Aorta (tissue), 5 donors: Measurements from ENCODE around the gene KLF11. TPM values are rescaled to one million over a fixed set of nuclear protein-coding genes. Genes with fewer than 3 reads are reported as not detected.
"Not testable (repeated sequence)": the region's sequence is repeated elsewhere in the genome, so short reads cannot be mapped to it uniquely, and the experiment has no call there.

ENCODE experiments used
- ATAC-seq: fragments of 200-7000 bp; cut with Tn5 transposase; one replicate; pipeline ENCODE4 v1.9.1; 2022; ENCODE audit warnings: moderate library complexity; ENCODE audit not compliant: low FRiP score
- DNase-seq, 2 donors: peaks; one replicate each; pipeline ENCODE4 v3.0.0-alpha.2; 2020
- H3K27ac ChIP-seq, 2 donors: one replicate each; pipeline ENCODE4 v1.5.1; 2013; ENCODE audit warnings: low read length in 2 of 2, mild to moderate bottlenecking in 2 of 2, moderate library complexity in 2 of 2, control low read depth in 1 of 2, inconsistent platforms in 1 of 2, low read depth in 1 of 2
- H3K27me3 ChIP-seq, 2 donors: one replicate each; pipeline ENCODE4 v1.6.1; 2013; ENCODE audit warnings: control low read depth in 1 of 2, low read length in 1 of 2, mild to moderate bottlenecking in 1 of 2, moderate library complexity in 1 of 2; ENCODE audit not compliant: insufficient read depth in 2 of 2, control insufficient read depth in 1 of 2
- H3K36me3 ChIP-seq, 2 donors: one replicate each; pipeline ENCODE4 v1.6.1; 2013; ENCODE audit warnings: control low read depth in 1 of 2, low read length in 1 of 2, mild to moderate bottlenecking in 1 of 2; ENCODE audit not compliant: insufficient read depth in 2 of 2, control insufficient read depth in 1 of 2
- H3K4me1 ChIP-seq, 2 donors: one replicate each; pipeline ENCODE4 v1.6.1; 2013; ENCODE audit warnings: low read length in 2 of 2, control low read depth in 1 of 2, mild to moderate bottlenecking in 1 of 2, moderate library complexity in 1 of 2; ENCODE audit not compliant: insufficient read depth in 2 of 2, control insufficient read depth in 1 of 2
- H3K4me3 ChIP-seq, 2 donors: one replicate each; pipeline ENCODE4 v1.5.1; 2013; ENCODE audit warnings: low read length in 2 of 2, control low read depth in 1 of 2, mild to moderate bottlenecking in 1 of 2
- H3K9me3 ChIP-seq: one replicate; pipeline ENCODE4 v1.6.1; 2013; ENCODE audit warnings: mild to moderate bottlenecking, low read length; ENCODE audit not compliant: control insufficient read depth
- WGBS, 2 donors: extraction: QIAGEN DNeasy Blood & Tissue Kit; methylation state at CpG; one replicate each; pipeline ENCODE4 v1.1.7; 2013; 5-methylcytosine and 5-hydroxymethylcytosine counted together
- intact Hi-C, 2 donors: fragments of 100-400 bp; cut with DNase I; formaldehyde crosslinking; loops; one replicate each; pipeline versions ENCODE4 v1.14.2 to v1.15.0; 2022
- polyA plus RNA-seq, 2 donors: library from polyadenylated mRNA; stranded (reverse); fragments of 200-250 nt; gene quantifications; one replicate each; pipeline ENCODE4 v1.2.3, GENCODE V29; 2013
- total RNA-seq, 2 donors: library from RNA; stranded (reverse); fragmentation: NEBNext Ultra II Directional; extraction: Animal tissue kit (Norgen Biotek cat#: 25700); gene quantifications; one replicate each; pipeline ENCODE4 v1.2.1, GENCODE V29; 2021
- donor health status: healthy with polysubstance abuse.
- donor health status: Bipolar disorder and iron deficiency.
- donor health status: DM: no; HTN: no; CAD: no.
- donor health status: DM: no; HTN: no; CAD: no.
- donor health status: DM: yes; HTN: yes; CAD: no.

KLF11 gene
- total and polyA plus RNA-seq, 4 donors: 7.8 to 33.6 (median 20.4) TPM

GRCh38 chr2:10085668-10086059 lies 42.3 kb downstream of the KLF11 start:
- no peaks in the 10 kb centered on the region for H3K4me1 ChIP-seq
- DNase-seq: no peak
- intact Hi-C loops: no loop called here
- 97 to 98% methylated on average over 11 of the region's 11 CpGs for WGBS, 2 donors
- H3K27ac ChIP-seq: no peak overlapping the region
- no peaks in the 10 kb centered on the region for H3K36me3 ChIP-seq
- no peaks in the 10 kb centered on the region for H3K27me3 ChIP-seq
- ATAC-seq: no peak
- H3K9me3 ChIP-seq: no peaks in the 10 kb centered on the region
- no peak overlapping the region for H3K4me3 ChIP-seq

GRCh38 chr2:10086950-10087349 lies 43.6 kb downstream of the KLF11 start:
- Histone ChIP-seq H3K27me3 (no peaks in the 10 kb centered on the region), H3K4me1 (no peaks in the 10 kb centered on the region), H3K27ac (no peak overlapping the region), H3K9me3 (no peaks in the 10 kb centered on the region), H3K4me3 (no peak overlapping the region), H3K36me3 (no peaks in the 10 kb centered on the region)
- DNase-seq: no peak
- intact Hi-C loops: no loop called here
- no peak for ATAC-seq
- WGBS, 2 donors: 53% methylated on average over 4 of the region's 4 CpGs

- Histone ChIP-seq H3K4me3 (no peak overlapping the region), H3K36me3 (no peaks in the 10 kb centered on the region), H3K27me3 (no peaks in the 10 kb centered on the region), H3K4me1 (no peaks in the 10 kb centered on the region), H3K9me3 (no peaks in the 10 kb centered on the region), H3K27ac (no peak overlapping the region)
- 65% methylated on average over 8 of the region's 8 CpGs for WGBS, 2 donors
- intact Hi-C loops: no loop called here
- DNase-seq (no peak), ATAC-seq (no peak)
Observed at GRCh38 chr2:10087360-10087759, 44.0 kb downstream of the KLF11 start.

GRCh38 chr2:10089565-10090190 lies 46.3 kb downstream of the KLF11 start:
- H3K27me3 ChIP-seq: no peaks in the 10 kb centered on the region
- no peaks in the 10 kb centered on the region for H3K36me3 ChIP-seq
- H3K27ac ChIP-seq: no peak overlapping the region
- 52 to 71% methylated on average over 5 of the region's 5 CpGs for WGBS, 2 donors
- no peak overlapping the region for H3K4me3 ChIP-seq
- no peaks in the 10 kb centered on the region for H3K9me3 ChIP-seq
- no peaks in the 10 kb centered on the region for H3K4me1 ChIP-seq
- intact Hi-C loops: no loop called here
- no peak for DNase-seq
- no peak for ATAC-seq

- no peaks in the 10 kb centered on the region for H3K9me3 ChIP-seq
- intact Hi-C loops: no loop called here
- no peaks in the 10 kb centered on the region for H3K4me1 ChIP-seq
- DNase-seq (peak in 1 of 2 donors; percentile 80), ATAC-seq (peak; percentile 65)
- WGBS, 2 donors: 20 to 26% methylated on average over 42 to 52 of the region's 52 CpGs
- H3K27me3 ChIP-seq: no peaks in the 10 kb centered on the region
- no peaks in the 10 kb centered on the region for H3K36me3 ChIP-seq
- no peak overlapping the region for H3K4me3 ChIP-seq
- no peak overlapping the region for H3K27ac ChIP-seq
Observed at GRCh38 chr2:10091182-10091888, 48.0 kb downstream of the KLF11 start.

GRCh38 chr2:10091889-10092244 lies 48.5 kb downstream of the KLF11 start:
- intact Hi-C loops, H3K36me3 ChIP-seq, H3K9me3 ChIP-seq, H3K27ac ChIP-seq, H3K4me1 ChIP-seq, DNase-seq, H3K4me3 ChIP-seq, H3K27me3 ChIP-seq, ATAC-seq: not testable (repeated sequence)
- 97 to 98% methylated on average over 2 of the region's 2 CpGs for WGBS, 2 donors

GRCh38 chr2:10094271-10094814 lies 51.0 kb downstream of the KLF11 start:
- intact Hi-C loops: no loop called here
- 91 to 93% methylated on average over 13 of the region's 13 CpGs for WGBS, 2 donors

GRCh38 chr2:10095175-10095574 lies 51.8 kb downstream of the KLF11 start:
- no peaks in the 10 kb centered on the region for H3K9me3 ChIP-seq
- H3K4me3 ChIP-seq: no peak overlapping the region
- H3K27ac ChIP-seq: no peak overlapping the region
- WGBS, 2 donors: 82 to 92% methylated on average over 9 of the region's 9 CpGs
- peak in 1 of 2 donors; percentile 39 for DNase-seq
- no peaks in the 10 kb centered on the region for H3K27me3 ChIP-seq
- ATAC-seq: no peak
- no peaks in the 10 kb centered on the region for H3K36me3 ChIP-seq
- intact Hi-C loops: no loop called here
- no peaks in the 10 kb centered on the region for H3K4me1 ChIP-seq

More at GRCh38 chr2:10094271-10094814, 51.0 kb downstream of the KLF11 start:
- Histone ChIP-seq H3K36me3 (no peaks in the 10 kb centered on the region), H3K27ac (no peak overlapping the region), H3K4me3 (no peak overlapping the region), H3K4me1 (no peaks in the 10 kb centered on the region), H3K9me3 (no peaks in the 10 kb centered on the region), H3K27me3 (no peaks in the 10 kb centered on the region)
- ATAC-seq (no peak), DNase-seq (peak in 1 of 2 donors; percentile 16)

GRCh38 chr2:10096641-10097040 lies 53.3 kb downstream of the KLF11 start:
- 96 to 97% methylated on average over 10 of the region's 10 CpGs for WGBS, 2 donors
- intact Hi-C loops: loop anchor here (1.0 to 2.0 kb wide), 2 partner anchors 24 kb away; no protein-coding TSS in a partner anchor
- Histone ChIP-seq H3K27me3 (no peaks in the 10 kb centered on the region), H3K9me3 (no peaks in the 10 kb centered on the region), H3K27ac (no peak overlapping the region), H3K4me3 (no peak overlapping the region), H3K36me3 (no peaks in the 10 kb centered on the region), H3K4me1 (no peaks in the 10 kb centered on the region)
- DNase-seq (no peak), ATAC-seq (no peak)
